Hepatic stellate cell (primary cell): ENCODE results near the gene ASB2.

Experiments used
- DNase-seq: peaks from one replicate; pipeline ENCODE4 v3.0.0; 2011; ENCODE audit warnings: low spot score

The ASB2 gene

DNA sequence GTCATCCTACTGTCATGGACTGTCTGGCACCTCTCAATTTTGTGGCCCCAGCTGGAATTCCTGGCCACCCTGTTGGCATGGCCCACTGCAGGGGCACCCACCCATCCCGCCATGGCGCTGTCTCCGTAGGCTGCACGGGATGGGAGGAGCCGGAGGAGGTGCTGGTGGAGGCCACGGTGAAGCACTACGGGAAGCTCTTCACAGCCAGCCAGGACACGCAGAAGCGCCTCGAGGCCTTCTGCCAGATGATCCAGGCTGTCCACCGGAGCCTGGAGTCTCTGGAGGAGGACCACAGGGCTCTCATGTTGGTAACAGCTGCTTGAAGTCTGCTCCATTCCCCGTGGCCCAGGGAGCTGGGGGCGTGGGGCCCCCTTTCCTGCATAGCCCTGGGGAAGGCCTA, 24.6 kb upstream of the ASB2 start:
- no peak for DNase-seq

DNA sequence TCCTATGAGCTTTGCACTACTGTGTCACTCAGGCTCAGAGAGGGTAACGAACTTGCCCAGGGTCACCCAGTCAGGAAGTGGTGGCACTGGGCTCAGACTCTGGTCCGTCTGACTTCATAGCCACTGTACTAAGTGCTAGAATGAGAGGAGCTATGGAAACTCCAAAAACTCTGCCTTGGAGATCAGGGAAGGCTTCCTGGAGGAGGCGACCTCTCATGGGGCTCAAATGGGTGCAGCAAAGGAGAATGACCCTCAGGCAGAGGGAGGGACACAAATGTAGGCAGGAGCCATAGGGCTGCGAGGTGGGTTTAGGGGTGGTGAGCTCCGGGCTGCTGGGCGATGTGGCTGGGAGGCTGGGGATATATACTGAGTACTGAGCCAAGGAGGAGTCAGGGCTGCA, 23.9 kb upstream of the ASB2 start:
- no peak for DNase-seq

DNA sequence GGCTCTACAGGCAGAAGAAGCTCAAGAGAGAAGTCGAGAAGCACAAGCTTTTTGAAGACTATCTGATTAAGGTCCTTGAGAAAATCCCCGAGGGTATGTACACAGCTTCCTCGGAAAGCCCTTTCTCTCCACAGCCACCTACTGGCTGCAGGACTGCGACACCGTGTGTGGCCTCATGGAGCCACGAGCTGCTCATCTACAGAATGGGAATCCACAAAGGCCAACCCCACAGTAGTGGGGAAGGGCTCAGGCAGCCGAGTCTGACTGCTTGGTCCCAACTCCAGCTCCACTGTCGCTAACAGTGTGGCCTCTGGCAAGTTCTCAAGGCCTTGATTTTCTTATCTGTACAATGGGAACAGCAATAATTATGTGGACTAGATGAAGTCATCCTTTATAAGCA, 23.2 kb upstream of the ASB2 start:
- no peak for DNase-seq

DNA sequence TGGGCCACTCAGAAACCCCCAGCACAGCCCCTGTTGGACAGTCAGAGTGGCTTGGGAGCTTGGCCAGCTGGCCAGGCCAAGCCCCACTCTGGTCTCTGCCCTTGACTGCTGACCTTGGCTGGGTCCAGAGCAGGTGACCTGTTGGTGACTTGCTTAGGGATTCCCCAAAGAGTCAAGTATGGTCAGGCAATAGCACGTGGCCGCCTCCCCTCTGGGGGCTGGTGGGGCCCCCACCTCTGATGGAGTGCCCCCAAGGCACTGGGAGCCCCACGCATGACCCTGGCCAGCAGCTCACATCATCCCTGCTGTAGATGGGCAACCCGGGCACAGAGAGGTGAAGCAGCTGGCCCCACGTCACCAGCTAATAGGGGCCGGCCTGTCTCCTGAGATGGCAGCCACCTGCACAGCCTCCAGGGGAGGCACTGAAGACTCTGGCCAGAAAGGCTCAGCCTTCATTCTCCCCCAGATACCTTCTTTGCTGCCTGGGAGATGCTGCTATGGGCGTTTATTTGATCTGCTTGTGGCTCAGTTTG, 22.6 kb upstream of the ASB2 start:
- DNase-seq = no peak

DNA sequence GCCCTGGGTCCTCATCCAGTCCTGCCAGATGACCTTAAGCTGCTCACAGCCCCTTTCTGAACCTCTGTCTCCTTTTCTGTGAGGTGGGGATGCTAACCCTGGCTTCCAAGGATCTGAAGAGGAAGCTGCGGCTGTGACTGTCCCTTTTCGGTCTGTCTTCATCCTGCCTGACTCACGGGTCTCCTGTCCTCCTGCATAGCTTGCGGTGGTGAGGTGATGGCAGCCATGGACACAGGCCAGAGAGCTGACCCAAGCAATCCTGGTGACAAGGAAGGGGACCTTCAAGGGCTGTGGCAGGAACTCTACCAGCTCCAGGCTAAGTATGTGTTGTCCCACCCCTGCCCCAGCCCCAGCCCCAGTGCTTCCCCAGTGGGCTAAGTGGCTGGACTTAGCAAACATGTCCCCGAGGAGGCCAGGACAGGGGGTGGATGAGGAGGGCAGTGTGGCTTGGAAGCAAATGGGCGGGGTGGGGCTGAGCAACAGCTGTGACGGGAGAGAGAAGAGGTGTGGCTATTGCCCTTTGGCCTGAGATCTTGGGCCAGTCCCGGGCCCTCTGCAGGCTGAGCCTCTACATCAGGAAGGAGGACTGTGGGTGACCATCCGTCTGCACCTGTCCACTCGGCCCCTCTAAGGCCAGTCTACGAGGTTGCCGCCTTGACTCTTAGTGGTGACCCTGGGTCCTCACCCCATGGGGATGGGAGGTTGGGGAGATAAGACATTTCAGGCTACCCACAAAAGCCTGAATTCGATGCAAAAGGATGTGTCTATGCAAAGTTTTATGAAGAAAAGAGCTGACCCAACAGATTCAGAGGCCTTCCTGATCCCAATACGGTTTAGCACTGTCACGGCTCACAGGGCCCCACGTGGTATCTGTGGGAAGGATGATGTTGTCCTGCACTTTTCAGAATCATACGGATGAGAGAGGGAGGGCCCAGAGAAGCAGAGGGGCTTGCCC, 21.8 kb upstream of the ASB2 start:
- DNase-seq = no peak

DNA sequence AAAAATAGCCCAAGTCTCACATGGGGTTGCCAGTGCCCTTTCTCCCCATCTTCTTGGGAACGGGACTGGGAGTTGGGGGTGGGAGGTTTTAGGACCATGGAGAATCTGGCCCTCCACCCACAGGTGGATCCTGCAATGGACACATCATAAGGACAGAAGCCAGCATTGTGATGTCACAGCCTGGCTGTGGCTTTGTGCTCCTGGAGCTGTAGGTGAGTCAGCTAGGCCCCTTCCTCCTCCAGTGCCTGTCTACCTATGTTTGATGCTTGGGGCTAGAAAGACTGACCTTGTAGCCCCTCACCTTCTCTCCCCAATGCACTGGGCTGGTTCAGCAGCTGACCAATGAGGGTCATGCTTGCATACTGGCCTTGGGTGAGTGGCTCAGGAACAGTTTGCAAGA, 20.7 kb upstream of the ASB2 start, which contains the start of gene CCDC197:
CCDC197 (plus strand) TSS at position 220 of the 400 bp plus-strand sequence. CDS start 831 bp downstream, outside the sequence.
- no peak for DNase-seq

DNA sequence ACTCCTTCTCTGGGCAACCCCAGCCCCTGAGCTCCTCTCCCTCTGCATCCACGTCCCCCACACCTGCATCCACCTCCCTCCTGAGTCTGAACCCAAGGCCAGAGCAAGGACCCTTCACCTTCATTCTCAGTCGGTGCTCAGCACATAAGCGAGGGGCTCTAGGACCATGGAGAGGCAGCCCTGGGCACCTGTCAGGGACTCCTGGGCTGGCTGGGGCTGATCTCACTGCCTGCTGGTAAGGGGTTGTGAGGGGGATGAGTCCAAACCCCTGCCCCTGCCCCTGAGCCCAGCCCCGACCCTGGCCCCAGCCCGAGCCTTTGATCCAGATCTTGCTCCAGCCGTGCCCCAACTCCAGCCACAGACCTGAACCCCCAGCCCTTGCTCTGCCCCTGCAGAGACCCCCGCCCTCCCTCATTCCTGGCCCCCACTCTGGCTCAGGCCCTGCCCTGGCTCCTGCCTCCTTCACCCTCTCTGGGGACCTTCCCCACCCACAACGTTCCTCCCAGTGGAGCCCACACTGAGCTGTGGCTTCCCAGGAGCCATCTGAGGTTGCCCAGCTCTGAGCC, 19.8 kb upstream of the ASB2 start:
- no peak for DNase-seq

DNA sequence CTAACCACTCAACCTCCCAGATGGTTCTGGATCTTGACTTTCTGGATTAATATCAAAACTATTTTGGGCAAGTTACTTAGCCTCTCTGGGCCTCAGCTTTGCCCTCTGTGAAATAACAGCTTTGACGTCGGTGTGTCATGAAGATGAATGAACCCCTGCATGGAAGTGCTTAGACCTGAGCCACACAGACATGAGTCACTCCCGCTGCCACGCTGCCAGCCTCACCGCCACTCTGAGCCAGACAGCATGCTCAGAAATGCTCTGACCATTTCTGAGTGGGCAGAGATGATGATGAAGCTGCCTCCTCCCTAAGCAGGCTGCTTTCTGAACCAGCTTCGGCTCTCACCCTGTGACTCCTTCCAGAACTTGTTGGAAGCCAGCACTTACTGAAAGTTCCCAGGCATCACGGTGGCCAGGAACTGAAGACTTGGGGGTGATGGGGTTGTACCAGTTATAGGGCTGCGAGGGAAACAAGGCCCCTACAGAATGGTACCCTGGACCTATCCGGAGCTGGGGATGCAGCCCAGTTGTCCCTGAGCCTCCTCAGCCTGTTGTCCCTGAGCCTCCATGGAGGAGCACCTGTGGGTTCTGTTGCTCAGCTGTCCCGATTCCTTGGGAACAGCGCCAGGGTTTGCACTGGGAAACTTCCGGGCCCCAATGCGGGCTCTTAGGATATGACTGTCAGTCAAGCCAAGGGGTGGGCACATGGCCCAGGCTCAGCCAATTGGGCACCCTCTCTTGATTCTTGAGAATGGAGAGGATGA, 18.7 kb upstream of the ASB2 start:
- DNase-seq = peak; percentile 91

DNA sequence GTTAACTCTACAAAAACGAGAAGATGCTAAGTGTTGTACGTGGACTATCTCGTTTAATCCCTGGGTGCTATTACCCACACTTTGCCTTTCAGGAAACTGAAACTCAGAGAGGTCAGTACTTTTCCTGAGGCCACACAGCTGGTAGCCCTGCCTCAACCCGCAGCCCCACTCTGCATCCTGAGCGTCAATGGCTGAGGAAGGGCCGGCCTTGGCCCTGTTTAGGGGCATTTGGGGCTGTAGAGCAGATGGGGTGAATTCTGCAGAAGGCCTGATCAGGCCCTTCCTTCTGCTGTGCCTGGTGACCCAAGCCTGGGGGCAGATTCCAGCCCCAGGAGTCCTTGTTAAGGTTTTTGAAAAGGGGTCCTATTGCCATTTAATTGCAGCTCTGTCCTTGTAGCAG, 17.0 kb upstream of the ASB2 start:
- DNase-seq = no peak

DNA sequence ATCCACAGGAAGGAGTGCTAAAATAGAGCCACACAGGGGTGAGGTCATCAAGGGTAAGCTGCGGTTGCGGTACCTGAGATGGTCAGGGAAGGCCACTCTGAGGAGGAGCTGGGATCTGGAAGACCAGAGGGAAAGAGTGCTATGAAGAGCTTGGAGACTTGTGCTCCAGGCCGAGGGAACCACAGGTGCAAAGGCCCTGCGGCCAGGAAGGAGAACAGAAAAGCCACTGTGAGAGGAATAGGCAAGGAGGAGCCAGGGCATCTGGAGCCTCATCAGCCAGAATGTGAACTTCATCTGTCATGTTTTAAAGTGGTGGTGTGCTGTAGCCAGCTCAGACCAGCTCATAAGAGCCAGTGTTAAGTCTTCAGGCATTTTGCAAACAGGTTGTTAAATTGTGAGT, 15.3 kb upstream of the ASB2 start:
- no peak for DNase-seq

DNA sequence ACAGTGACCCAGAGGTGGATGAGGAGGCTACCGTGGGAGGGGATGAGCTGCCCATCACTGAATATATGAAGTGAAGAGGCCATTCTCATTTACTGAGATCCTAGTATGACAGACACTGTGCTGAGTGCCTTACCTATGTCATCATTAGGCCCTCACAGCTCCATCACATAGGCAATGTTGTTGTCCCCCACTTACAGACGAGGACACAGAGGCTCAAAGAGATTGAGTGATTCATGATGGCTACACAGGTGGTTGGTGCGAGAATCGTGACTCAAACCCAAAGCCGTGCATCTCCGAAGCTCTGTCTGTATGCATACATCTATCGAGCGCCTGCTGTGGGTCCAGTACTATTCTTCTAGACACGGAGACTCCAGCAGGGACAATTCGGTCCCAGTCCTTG, 14.8 kb upstream of the ASB2 start:
- DNase-seq = no peak

DNA sequence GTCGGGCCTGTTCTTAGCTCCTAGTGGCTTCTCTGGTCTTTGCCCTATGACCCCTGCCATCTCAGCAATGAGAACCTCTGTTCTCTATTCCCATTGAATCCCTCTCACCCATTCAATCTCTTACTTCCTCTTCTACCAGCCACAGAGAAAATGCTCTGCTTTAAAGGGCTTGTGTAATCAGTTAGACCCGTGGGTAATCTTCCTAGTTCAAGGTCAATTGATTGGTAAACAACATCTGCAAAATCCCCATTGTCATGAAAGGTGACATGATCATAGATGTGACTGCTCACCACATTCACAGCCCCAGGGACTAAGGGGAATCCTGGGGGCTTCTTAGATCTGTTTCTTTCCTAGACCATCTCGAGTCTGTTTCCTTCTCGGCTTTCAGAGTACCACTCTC, 13.6 kb upstream of the ASB2 start:
- DNase-seq = no peak

DNA sequence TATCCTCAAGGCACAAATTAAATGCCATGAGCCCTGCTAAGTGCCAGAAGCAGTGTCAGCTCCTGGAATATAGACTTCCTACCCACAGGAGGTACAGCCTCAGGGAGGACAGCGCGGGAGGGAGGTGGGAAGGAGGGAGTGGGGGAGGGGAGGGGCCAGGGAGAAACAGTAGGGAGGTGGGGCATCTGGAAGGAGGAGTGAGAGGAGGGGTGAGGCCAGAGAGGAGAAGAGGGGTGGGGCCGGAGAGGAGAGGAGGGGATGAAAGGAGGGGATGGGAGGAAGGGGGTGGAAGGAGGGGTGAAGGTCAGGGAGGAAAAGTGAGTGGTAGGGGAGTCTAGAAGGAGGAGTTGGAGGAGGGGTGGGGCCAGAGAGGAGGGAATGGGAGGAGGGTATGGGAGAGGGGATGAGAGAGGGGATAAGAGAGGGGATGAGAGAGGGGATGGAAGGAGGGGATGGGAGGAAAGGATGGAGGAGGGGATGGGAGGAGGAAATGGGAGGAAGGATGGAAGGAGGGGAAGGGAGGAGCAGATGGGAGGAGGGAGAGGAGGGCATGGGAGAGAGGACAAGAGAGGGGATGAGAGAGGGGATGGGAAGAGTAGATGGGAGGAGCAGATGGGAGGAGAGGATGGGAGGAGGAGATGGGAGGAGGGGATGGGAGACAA, 11.6 kb upstream of the ASB2 start:
- DNase-seq = no peak

DNA sequence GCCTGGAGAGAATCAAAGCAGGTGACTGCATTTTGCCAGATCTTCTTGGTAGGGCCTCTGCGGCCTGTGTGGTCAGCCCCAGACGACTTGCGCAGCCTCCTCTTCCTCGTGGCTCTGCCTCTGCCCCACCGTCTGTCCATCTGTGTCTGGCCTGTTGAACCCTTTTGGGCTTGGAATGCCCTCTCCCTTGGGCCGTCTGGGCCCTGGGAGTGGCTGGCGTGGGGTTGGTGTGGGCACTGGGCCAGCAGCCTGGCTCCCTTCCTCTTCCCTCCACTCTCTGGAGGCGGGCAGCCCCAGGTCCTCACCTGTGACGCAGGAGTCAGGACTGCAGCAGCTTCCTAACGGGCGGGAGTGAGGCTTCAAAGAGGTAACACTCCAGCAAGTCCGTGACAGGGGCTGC, 11.0 kb upstream of the ASB2 start:
- DNase-seq = no peak

DNA sequence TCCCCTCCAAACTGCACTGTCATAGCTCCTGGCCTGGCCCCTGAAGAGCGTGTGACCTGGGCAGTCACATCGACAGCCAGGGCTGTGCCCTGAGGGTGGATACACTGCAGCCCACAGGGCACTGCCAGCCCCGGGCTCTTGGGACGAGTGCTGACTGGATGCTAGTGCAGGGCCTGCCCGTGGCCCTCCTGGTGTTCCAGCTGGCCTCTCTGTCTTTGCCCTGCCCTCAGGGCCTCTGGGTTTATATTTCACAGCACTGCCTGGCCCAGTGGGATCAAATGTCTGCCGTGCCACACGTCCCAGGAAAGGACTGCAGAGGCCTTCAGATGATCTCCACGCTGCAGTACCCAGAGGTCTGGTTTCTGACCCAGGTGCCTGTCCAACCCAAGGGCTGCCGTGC, 10.6 kb upstream of the ASB2 start:
- DNase-seq = no peak

DNA sequence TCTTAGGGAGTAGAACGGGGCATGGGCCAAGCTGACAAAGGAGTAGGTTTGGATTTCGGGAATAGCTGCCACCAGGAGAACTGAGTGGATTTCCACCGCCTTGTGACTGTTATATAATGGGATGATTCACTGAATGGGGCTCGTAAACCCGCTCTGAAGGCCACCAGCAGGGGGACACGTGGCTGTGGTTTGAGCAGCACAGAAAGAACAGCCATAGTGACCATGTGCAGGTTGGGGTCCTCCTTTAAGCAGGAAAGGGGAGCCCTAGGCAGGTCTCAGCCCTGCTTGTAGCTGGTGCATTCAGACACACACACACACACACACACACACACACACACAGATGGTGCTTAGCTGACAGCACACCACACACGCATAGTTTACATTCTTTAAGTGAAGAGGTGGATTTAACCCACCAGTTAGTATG, 8.6 kb upstream of the ASB2 start:
- DNase-seq = peak; percentile 84

DNA sequence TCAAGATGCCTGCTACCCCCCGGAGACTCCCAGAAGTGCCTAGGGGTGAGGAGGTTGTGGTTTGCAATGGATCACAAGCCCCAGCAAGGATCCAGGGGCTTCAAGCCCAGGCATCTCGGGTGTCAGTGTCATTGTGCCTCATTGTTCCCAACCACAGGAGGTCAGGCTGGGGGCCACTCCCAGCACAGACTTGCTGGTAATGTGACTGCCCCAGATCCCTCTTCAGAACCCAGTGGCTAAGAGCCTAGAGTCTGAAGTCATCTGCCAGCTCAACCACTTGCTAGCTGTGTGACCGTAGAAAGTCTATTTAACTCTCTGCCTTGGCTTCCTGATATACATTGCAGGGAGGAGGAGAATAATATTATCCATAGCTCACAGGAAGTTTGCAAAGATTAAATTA, 7.7 kb upstream of the ASB2 start:
- DNase-seq = peak; percentile 64

DNA sequence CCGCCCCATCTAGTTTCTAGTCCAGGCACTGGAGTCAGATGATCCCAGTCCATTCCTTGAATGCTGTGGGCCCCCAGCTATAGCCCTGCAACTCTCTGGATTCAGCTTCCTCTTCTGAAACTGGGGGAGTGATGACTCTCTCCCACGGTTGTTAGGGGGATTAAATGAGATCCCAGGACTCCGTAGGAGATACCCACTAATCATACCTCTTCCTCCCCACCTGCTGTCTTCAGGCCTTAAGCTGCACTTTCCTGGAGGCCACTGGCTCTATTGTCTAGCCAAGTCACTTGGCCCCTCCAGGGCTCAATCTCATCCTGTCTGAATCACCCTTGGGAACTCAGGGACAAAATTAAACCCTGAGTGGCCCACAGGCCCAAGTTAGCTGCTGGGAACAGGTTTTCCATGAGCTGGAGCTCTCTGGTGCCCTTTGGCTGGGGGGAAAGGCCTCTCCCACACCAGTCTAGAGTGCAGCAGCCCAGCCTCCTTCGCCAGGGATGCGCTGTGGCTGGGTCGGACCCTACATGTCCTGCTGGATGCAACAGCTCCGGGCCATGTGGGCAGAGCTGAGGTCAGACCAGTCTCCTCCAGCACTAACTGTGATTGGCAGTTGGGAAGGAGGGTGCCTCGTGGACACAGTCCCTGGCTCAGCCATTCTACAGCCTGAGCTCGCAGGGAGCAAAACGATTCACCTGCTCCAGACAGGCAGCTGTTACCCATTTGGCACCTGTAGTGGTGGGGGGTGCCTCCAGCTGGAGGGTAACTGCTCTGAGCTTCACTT, 6.0 kb upstream of the ASB2 start:
- DNase-seq = no peak

DNA sequence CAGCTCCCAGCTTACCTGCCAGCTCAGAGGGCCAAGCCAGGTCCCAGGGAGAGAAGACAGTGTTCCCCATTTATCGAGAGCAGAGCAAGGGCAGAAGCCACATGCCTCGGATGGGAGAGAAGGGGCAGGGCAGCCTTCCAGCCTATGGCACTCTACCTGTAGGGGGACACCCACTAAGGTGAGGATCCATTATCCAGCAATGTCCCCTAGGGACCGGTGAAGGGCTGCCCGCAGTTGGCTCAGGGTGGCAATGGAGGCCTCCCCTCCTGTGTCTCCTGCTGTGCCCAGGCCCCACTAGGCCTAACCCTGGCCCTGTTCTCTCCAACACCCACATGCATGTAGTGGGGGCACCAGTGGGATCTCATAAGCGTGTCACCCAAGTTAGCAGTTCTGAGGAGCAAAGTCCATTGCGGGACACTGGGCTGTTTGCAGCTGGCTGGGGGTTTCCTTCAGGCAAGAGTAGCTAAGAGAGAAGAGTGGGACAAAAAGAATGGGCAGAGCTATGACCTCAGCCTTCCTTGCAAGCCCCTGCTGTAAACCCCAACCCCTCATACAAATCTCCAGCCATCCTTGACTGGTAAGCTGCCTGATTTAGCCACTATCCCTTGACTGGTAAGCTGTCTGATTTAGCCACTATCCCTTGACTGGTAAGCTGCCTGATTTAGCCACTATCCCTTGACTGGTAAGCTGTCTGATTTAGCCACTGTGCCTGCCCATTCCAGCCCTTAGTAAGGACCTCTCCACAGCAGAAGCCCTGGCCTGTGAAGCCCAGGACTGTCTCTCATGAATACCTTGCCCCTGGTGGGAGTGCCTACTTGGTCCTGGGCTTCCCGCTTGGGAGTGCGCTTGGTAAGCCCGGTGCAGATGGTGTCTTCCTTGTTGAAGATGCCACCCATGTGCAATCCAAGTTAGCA, 5.2 kb upstream of the ASB2 start:
- DNase-seq = no peak
